HFFc6 (cell line): ENCODE data around the gene COLGALT1. TPM values are rescaled to one million over a fixed set of nuclear protein-coding genes. Genes with fewer than 3 reads are reported as not detected.
"Not testable (repeated sequence)": the region's sequence is repeated elsewhere in the genome, so short reads cannot be mapped to it uniquely, and the experiment has no call there.

Experiments
- DNase-seq: peaks from one replicate; pipeline ENCODE4 v3.0.0-alpha.2; 2018
- H3K27ac Mint-ChIP-seq: 2 replicates; pipeline ENCODE4 v1.8.0; 2020; ENCODE audit warnings: mild to moderate bottlenecking, mixed read lengths
- H3K27me3 Mint-ChIP-seq: 2 replicates; pipeline ENCODE4 v1.8.0; 2021; ENCODE audit warnings: mild to moderate bottlenecking, moderate library complexity, mixed read lengths; ENCODE audit not compliant: insufficient read depth
- H3K36me3 Mint-ChIP-seq: 2 replicates; pipeline ENCODE4 v1.8.0; 2021; ENCODE audit warnings: low read depth, mixed read lengths
- H3K4me1 Mint-ChIP-seq: 2 replicates; pipeline ENCODE4 v1.8.0; 2020; ENCODE audit warnings: low read depth, mixed read lengths
- H3K4me3 Mint-ChIP-seq: 2 replicates; pipeline ENCODE4 v1.8.0; 2020; ENCODE audit warnings: mild to moderate bottlenecking, moderate library complexity, mixed read lengths
- H3K9me3 Mint-ChIP-seq: 2 replicates; pipeline ENCODE4 v1.8.0; 2020; ENCODE audit warnings: mild to moderate bottlenecking, mixed read lengths
- CTCF ChIP-seq: fragments of 200-600 bp; sonication (generic); IDR thresholded peaks from 2 replicates; pipeline ENCODE4 v1.5.0; 2021; ENCODE audit warnings: antibody characterized with exemption, mild to moderate bottlenecking
- long read RNA-seq: library from polyadenylated mRNA; unstranded; transcript quantifications from one replicate; pipeline ENCODE4 v2.0.0, GENCODE V29; 2019
- total RNA-seq, 6 experiments: library from RNA; stranded (reverse); fragmentation: NEBNext Ultra II Directional; extraction: Animal tissue kit (Norgen Biotek cat#: 25700); gene quantifications; 2 replicates in 1 of 6; 3 replicates in 5 of 6; pipeline ENCODE4 v1.2.3, GENCODE V29; 2021

Gene COLGALT1
- 100 to 1,000 TPM; 102 to 115 (median 106) TPM for total RNA-seq
- long read RNA-seq, transcript COLGALT1-201 (12 exons, 3,704 nt), result major isoform, 36 of 131 reads
- long read RNA-seq, partial matches to known transcripts, result 83 of 131 reads
- long read RNA-seq, other reads (novel, unspliced or antisense), result 8 of 131 reads

DNA sequence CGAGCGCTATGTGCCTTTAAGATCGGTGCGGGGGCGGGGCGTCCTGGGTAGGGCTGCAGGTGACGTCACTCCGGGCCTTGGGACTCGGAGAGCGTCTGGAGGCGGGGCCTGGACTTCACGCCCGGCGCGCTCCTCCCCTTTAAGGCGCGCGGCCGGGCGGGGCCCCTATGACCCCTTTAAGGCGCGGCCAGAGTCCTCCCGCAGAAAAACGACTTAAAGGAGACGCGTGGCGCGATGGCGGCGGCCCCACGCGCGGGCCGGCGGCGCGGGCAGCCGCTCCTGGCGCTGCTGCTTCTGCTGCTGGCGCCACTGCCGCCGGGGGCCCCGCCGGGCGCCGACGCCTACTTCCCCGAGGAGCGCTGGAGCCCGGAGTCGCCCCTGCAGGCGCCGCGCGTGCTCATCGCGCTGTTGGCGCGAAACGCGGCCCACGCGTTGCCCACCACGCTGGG, at the start of gene COLGALT1:
COLGALT1 (plus strand) TSS at position 170 of the 449 bp plus-strand sequence; CDS start at position 235, 65 bp downstream.
- peak within 1 kb of the TSS; percentile 69 for H3K27ac Mint-ChIP-seq
- no peaks in the 10 kb centered on the region for H3K27me3 Mint-ChIP-seq
- peak within 1 kb of the TSS; percentile 91 for H3K4me3 Mint-ChIP-seq
- H3K9me3 Mint-ChIP-seq, result no peaks in the 10 kb centered on the region
- no peak for TF ChIP-seq CTCF
- DNase-seq, result peak; percentile 87
- H3K36me3 Mint-ChIP-seq, result peaks cover 6% of the 10 kb centered on the region; the same call in 1 of the 2 replicates
- H3K4me1 Mint-ChIP-seq, result peaks cover 38% of the 10 kb centered on the region

DNA sequence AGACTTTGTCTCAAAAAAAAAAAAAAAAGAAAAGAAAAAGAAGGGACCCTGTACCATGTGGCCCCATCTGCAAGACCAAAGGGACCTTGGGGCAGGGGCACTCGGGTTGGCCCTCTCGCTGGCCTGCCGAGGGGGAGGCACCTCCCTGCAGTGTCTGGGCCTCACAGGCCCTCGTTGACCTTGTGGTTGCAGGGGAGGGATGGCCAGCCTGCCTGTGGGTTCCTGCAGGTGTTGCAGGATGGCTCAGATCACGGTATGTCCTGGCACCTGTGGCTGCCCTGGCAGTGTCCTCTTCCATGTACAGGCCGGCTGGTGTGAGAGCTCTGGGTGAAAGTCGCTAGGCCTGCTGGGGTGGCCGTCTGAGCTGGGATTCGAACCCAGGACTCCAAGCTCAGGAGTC, 48.7 kb upstream of the COLGALT1 start:
- TF ChIP-seq CTCF, result no peak
- peak overlapping the region; percentile 21; the same call in 1 of the 2 replicates for H3K27ac Mint-ChIP-seq
- peaks cover 24% of the 10 kb centered on the region for H3K9me3 Mint-ChIP-seq
- peaks cover 37% of the 10 kb centered on the region for H3K4me1 Mint-ChIP-seq
- peaks cover 35% of the 10 kb centered on the region for H3K36me3 Mint-ChIP-seq
- H3K27me3 Mint-ChIP-seq, result peaks cover 3% of the 10 kb centered on the region
- DNase-seq, result no peak
- H3K4me3 Mint-ChIP-seq, result no peak overlapping the region

DNA sequence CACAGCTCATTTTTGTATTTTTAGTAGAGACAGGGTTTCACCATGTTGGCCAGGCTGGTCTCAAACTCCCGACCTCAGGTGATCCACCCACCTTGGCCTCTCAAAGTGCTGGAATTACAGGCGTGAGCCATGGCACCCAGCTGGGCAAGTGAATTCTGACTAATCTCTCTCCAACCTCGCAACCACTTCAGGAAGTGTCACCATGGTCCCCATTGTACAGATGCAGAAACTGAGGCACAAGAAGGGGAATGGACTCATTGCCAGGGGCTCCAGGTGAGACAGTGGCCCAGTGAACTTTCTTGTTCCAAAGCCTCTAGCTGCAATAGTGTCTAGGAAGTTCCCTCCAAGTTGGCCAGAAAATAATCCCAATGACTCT, 46.9 kb upstream of the COLGALT1 start:
- Mint-ChIP-seq H3K36me3 (peaks cover 34% of the 10 kb centered on the region), H3K27ac (peak overlapping the region; percentile 94)

DNA sequence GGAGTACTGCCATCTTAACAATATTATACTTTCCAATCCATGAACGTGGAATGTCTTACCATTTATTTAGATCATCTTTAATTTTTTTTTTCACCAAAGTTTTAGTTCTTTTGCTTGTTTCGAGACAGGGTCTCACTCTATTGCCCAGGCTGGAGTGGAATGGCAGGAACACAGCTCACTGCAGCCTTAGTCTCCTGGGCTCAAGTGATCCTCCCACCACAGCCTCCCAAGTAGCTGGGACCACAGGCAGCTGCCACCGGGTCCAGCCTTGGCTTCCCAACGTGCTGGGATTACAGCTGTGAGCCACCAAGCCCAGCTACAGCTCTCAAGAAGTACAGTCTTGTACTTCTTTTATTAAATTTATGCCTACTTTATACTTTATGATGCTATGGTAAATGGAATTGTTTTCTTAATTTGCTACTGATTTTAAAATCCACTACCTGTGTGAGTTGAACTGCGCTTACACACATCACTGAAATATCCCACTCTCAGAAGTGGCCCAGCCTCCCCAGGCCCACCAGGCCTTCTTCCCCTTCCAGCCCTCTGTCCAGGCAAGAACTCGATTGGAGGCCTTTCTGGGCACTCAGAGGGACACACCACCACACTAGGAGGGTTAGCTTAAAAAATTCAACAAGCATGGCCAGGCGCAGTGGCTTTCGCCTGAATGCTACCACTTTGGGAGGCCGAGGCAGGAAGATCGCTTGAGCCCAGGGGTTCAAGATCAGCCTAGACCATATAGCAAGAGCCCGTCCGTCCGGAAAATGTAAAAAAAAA, 45.0 kb upstream of the COLGALT1 start:
- peaks cover 5% of the 10 kb centered on the region for H3K27me3 Mint-ChIP-seq
- H3K9me3 Mint-ChIP-seq, result peaks cover 24% of the 10 kb centered on the region
- H3K27ac Mint-ChIP-seq, result peak overlapping the region; percentile 97
- peaks cover 34% of the 10 kb centered on the region for H3K36me3 Mint-ChIP-seq
- no peak for TF ChIP-seq CTCF
- peaks cover 47% of the 10 kb centered on the region for H3K4me1 Mint-ChIP-seq
- DNase-seq, result no peak
- H3K4me3 Mint-ChIP-seq, result peak overlapping the region; percentile 97

More for the DNA sequence above, 46.9 kb upstream of the COLGALT1 start:
- H3K4me3 Mint-ChIP-seq, result peak overlapping the region; percentile 74
- H3K4me1 Mint-ChIP-seq, result peaks cover 41% of the 10 kb centered on the region
- peaks cover 24% of the 10 kb centered on the region for H3K9me3 Mint-ChIP-seq
- H3K27me3 Mint-ChIP-seq, DNase-seq: not testable (repeated sequence)

DNA sequence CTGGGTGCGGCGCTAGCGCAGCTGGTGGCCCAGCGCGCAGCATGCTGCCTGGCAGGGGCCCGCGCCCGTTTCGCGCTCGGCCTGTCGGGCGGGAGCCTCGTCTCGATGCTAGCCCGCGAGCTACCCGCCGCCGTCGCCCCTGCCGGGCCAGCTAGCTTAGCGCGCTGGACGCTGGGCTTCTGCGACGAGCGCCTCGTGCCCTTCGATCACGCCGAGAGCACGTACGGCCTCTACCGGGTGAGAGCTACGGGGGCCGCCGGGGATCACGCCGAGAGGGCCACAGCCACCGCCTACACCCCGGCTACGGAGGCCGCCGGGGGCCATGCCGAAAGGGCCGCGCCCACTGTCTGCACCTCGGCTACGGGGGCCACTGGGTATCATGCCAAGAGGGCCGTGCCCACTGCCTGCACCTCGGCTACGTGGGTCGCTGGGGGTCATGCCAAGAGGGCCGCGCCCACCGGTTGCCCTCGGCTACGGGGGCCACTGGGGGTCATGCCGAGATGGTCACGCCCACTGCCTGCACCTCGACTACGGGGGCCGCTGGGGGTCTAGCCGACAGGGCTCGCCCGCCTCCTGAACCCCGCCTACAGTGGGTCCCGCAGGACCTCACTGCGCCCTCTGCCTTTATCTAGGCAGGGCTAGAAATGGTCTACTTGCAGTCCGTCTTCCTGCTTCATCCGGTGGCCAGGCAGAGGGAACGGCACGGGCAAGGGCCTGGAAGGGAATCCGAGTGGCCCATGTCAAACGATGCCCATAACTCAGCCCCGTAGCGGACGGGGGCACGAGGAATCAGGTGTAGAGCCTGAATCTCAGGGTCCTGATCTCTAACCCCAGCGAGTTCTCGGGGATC, 43.5 kb upstream of the COLGALT1 start:
- H3K4me3 Mint-ChIP-seq, result peak overlapping the region; percentile 97

More for the DNA sequence above, 43.5 kb upstream of the COLGALT1 start:
- H3K4me1 Mint-ChIP-seq, result peaks cover 47% of the 10 kb centered on the region
- TF ChIP-seq CTCF, result peak; percentile 55; the same call in 1 of the 2 replicates
- peak; percentile 67 for DNase-seq
- peak overlapping the region; percentile 97 for H3K27ac Mint-ChIP-seq
- peaks cover 26% of the 10 kb centered on the region for H3K9me3 Mint-ChIP-seq
- H3K27me3 Mint-ChIP-seq, result peaks cover 5% of the 10 kb centered on the region
- H3K36me3 Mint-ChIP-seq, result peaks cover 41% of the 10 kb centered on the region
